Stimulated activated CD4-positive, alpha-beta T cell treated with anti-CD3 and anti-CD28 coated beads, Interleukin-2, amount 100 ng/mL, for 48 hours (primary cell): ENCODE results near the gene AARSD1.
"Not testable (repeated sequence)": the region's sequence is repeated elsewhere in the genome, so short reads cannot be mapped to it uniquely, and the experiment has no call there.

Experiments used
- DNase-seq, 2 donors: peaks; one replicate each; pipeline ENCODE4 v3.0.0-alpha.2; 2020

AARSD1 gene

DNA sequence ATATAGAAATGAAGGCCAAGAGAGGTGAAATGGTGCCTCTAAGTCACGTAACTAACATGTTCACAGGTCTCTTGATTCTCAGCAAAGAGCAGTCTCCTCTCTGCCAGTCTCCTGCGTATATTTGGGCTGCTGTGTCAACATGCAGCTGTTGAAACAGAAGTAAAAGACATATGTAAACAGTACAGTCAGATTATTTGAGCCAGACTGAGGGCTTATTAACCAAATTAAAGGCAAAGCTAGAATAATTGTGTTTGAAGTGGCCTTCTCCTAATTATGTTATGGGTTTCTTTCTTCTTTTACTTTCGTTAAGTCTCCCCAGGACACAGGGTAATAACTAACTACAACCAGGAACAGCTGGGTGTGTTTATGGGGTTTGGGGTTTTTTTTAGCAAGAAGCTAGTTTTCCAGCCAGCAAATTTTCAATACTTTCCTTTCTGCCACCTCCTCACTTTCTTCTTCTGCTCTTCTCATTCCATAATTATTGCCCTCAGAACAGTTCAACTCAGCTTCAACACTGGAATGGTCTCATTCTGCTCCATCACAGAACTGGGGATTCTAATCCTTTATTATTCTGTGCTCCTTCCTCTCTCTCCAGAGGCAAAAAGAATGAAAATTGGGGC lies 45.2 kb downstream of the AARSD1 start:
- DNase-seq = no peak

DNA sequence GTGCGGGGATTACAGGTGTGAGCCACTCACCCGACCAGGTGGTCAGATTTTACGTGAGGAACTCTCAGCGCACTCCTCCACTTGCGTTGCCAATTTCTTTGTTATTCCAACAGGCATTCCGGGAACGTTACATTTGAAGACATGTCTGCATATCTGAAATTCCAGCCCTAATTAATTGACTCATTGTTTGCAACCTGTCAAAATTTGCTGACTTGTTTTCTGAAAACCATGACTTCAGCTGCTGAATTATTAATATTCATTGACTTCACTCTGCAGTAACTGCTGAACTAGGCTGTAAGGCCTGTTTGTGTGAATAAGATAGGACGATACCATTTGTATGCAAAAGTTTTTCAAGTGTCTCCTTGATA lies 47.0 kb downstream of the AARSD1 start:
- no peak for DNase-seq

DNA sequence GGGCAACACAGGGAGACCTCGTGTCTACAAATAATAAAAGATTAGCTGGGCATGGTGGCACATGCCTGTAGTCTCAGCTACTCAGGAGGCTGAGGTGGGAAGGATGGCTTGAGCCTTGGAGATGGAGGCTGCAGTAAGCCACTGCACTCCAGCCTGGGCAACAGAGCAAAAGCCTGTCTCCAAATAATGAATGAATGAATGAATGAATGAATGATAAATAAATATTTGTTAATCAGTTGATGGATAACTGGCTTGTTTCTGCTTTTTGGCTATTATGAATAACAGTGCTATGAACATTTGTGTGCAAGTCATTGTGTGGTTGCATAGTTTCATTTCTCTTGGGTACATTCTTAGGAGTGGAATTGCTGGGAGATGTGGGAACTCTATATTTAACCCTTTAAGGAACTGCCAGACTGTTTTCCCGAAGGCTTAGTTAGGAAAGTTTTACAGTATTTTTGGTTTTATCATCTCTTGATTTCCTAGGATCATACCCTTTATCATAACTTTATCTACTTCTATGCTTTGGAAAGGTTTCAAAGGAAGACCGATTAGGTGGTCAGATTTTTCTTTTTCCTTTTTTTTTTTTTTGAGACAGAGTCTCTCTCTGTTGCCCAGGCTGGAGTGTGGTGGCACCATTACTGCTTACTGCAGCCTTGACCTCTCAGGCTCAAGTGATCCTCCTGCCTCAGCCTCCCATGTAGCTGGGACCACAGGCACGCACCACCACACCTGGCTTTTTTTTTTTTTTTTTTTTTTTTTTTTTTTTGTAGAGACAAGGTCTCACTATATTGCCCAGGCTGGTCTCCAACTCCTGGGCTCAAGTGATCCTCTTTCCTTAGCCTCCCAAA lies 47.6 kb downstream of the AARSD1 start:
- DNase-seq = not testable (repeated sequence)

DNA sequence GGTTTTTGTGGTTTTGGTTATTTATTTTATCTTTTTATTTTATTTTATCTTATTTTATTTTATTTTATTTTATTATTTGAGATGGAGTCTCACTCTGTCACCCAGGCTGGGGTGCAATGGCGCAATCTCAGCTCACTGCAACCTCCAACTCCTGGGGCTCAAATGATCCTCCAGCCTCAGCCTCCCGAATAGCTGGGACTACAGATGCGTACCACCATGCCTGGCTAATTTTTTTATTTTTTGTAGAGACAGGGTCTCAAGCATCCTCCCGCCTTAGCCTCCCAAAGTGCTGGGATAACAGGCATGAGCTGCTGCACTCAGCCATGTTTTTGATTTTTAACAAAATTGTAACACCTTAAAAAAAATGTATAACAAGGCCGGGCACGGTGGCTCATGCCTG lies 49.0 kb downstream of the AARSD1 start:
- not testable (repeated sequence) for DNase-seq

DNA sequence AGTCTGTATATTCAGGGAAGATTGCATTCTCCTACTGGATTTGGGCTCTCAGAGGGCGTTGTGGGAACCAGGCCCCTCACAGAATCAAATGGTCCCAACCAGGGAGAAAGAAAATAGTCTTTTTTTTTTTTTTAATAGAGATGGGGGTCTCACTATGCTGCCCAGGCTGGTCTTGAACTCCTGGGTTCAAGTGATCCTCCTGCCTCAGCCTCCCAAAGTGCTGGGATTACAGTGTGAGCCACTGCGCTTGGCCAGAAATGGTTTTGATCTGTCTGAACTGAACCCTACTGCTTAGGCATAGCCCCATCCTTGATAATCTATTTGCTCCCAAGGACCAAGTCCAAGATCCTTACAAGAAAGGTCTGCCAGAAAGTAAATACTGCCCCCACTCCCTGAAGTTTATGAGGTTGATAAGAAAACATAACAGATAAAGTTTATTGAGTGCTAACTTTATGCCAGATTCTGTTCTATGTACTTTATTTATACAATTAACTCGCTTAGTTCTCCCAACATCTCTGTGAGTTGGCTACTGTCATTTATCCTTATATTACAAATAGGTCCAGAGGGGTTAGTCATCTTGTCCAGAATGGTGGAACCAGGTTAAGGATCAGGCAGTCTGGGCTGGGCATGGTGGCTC lies 50.2 kb downstream of the AARSD1 start:
- no peak for DNase-seq

DNA sequence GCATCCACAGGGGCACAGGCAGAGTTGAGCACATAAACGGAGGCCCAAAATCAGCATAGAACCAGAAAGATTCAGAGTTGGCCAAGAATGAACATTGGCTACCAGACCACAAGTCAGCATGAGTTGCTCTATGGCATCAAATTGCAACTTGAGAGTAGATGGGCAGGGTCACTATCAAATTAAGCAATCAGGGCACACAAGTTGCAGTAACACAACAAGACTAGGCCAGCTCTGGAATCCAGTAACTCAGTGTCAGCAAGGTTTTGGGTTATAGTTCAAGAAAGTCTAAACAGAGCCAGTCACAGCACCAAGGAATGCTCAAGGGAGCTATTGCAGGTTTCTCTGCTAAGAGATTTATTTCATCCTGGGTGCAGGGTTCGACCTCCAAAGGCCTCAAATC lies 50.7 kb downstream of the AARSD1 start:
- no peak for DNase-seq

DNA sequence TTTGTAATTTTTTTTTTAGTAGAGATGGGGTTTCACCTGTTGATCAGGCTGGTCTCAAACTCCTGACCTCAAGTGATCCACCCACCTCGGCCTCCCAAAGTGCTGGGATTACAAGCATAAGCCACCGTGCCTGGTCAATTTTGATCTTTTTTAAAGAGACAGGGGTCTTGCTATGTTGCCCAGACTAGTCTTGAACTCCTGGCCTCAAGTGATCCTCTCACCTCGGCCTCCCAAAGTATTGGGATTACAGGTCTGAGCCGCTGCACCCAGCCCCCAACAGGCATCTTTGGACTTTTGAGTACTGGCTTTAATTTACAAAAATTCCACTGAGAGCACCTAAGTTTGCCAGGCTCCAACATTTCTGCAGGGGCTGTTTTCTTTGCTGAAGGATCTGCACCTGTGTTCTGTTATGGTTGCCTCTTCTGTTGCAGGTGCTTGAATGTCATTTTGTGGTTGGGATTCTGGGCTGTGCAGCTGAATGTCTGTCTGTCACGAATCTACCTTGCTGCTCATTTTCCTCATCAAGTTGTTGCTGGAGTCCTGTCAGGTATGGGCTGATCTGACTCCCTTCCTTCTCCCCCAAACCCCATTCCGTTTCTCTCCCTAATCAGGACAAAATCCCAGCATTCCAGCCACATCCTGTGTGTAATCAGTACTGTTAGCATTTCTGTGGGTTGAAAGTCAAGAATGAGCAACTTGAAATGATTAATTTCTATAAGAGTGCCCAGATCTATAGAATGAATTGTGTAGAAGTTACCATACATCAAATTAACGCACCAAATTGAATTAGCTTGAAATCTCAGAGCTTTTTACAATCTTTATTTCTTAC lies 55.2 kb downstream of the AARSD1 start:
- DNase-seq = no peak

DNA sequence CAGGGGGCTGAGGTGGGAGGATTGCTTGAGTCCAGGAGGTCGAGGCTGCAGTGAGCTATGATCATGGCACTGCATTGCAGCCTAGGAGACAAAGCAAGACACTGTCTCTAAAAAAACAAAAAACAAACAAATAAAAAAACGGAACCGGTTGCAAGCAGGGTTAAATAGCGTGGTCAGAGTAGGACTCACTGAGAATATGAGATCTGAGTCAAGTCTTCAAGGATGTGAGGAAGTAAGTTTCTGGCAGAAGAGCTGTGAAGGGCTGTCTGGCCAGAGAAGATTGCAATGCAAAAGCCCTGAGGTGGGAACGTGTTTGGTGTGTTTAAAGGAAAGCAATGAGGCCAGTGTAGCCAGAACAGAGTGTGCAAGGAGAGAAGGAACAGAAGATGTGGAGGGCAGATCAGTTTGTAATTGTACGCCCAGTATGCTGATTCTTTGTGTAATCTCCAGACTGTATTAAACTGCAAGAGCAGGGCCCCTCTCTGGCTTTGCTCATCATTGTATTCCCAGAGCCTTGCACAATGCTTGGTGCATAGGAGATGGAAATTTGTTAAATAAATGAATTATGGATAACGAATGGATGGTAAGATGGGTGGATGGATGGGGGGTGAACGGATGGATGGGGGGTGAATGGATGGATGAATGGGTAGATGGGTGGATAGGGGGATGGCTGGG lies 57.3 kb downstream of the AARSD1 start:
- no peak for DNase-seq

DNA sequence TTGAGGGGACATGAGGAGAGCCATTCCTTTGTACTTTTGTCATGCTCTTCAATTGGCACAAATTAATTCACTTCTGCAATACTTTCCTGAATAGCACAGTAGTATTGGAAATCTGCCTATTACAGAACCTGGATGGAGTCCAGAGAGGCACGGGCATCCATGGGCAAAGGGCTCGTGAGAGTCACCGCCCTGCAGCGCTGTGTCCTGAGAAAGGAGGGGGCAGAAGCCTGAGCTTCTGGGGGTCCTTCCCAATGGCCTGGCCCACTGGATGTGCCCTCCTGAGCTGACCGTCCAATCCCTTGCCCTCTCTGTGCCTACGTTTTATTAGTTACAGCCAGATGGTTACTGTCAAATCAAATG lies 60.2 kb downstream of the AARSD1 start:
- DNase-seq = no peak

DNA sequence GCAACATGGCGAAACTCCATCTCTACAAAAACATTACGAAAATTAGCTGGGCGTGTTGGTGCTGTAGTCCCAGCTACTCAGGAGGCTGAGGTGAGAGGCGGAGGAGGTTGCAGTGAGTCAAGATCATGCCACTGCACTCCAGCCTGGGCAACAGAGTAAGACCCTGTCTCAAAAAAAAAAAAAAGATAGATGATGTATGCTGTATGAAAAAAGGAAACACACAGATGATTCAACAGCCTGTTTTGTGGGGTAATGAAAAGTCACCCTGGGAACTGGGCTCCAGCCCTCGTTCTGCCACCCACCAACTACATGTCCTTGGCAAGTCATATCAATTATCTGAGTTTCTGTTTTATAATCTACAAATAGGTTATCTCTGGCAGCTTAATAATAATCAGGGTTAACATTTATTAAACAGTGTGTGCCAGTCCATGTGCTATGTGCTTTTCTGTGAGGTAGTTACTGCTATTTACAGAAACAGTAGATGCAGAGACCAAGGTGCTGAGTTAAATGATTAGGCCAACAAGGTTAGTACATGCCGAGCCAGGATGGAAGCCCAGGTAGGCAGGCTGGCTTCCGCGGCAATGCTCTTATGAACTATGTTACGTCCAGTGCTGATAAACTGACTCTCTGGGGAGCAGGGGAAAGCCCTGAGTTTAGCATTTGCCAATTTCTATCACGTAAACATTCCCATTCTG lies 62.6 kb downstream of the AARSD1 start:
- no peak for DNase-seq
